H1 (cell line): ENCODE results near the gene SIK3. TPM values are rescaled to one million over a fixed set of nuclear protein-coding genes. Genes with fewer than 3 reads are reported as not detected.

Experiments used
- EP300 ChIP-seq, 2 experiments: IDR thresholded peaks; 1 replicate in 1 of 2; 2 replicates in 1 of 2; pipeline ENCODE4 v1.6.1; 2011 to 2012; ENCODE audit warnings: low read depth in 2 of 2, low read length in 2 of 2, mild to moderate bottlenecking in 2 of 2, borderline replicate concordance in 1 of 2, inconsistent platforms in 1 of 2, moderate library complexity in 1 of 2
- GABPA ChIP-seq: IDR thresholded peaks from 2 replicates; pipeline ENCODE4 v1.6.1; 2011; ENCODE audit warnings: mild to moderate bottlenecking, low read length, moderate library complexity, borderline replicate concordance; ENCODE audit not compliant: insufficient read depth
- KDM4A ChIP-seq: IDR thresholded peaks from one replicate; pipeline ENCODE4 v1.7.1; 2012; ENCODE audit warnings: low read depth, mild to moderate bottlenecking, moderate library complexity, low read length, inconsistent platforms; ENCODE audit not compliant: severe bottlenecking
- polyA plus RNA-seq, 7 experiments: library from polyadenylated mRNA; depleted of rRNA in 3 of 7; stranded (reverse) in 5 of 7; unstranded in 2 of 7; fragments of >200 nt in 5 of 7; fragments of 200-250 nt in 2 of 7; gene quantifications; 1 replicate in 5 of 7; 2 replicates in 1 of 7; 4 replicates in 1 of 7; pipeline versions ENCODE4 v1.2.1 to v1.2.3, GENCODE V29; 2011 to 2013; ENCODE audit warnings: missing spikeins in 2 of 7, mixed read lengths in 2 of 7
- total RNA-seq: library from RNA; stranded (reverse); fragmentation: NEBNext Ultra II Directional; extraction: Animal tissue kit (Norgen Biotek cat#: 25700); gene quantifications from 2 replicates; pipeline ENCODE4 v1.2.1, GENCODE V29; 2021
- TF ChIP-seq, protein P1 (sequence below): fragments of 300-600 bp; sonication (generic); IDR thresholded peaks from 2 replicates; pipeline ENCODE4 v1.7.1; 2012; ENCODE audit warnings: low read length, moderate library complexity, mild to moderate bottlenecking, inconsistent platforms; ENCODE audit not compliant: insufficient replicate concordance
- TF ChIP-seq, protein P2 (sequence below): IDR thresholded peaks from 2 replicates; pipeline ENCODE4 v1.6.1; 2011; ENCODE audit warnings: low read length, improper control_type of control experiment

The SIK3 gene
- total and polyA plus RNA-seq, 2 of the 8 experiments (the other 6 are each of a cell fraction or from before 2014, with no cell fraction given), result 19.9 to 32.1 TPM

DNA sequence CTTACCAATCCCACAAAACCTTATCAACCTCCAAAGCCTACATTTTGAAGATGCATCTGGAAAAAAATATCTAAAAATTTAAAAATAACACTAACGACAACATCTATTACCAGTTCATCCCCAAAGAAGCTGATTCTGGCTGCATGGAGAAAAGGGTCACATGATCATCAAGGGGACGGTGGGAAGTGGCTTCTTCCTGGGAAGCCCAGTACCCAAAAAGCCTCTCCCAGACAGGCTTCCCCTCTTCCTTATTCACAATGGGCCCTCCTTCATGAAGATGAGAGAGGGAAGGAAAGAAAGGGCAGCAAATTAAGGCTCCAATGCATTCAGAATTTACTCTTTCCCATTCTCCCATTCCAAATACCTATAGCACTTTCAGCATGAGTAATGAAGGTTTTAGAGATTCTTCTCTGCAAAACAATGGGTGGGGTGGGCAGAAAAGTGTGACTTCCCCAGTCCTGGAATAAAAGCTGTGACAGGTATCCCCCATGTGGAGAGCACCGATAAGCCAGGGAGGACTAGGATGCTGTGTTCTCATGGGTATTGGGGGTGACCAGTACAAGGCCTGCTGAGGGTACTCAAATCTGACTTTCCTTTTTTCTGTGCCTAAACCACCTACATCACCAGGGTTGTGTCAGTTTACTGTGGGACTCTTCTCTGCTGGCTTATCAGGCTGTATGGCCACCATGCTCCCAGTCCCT is 88.2 kb downstream of the SIK3 start (continued):
- TF ChIP-seq, protein P1, sequence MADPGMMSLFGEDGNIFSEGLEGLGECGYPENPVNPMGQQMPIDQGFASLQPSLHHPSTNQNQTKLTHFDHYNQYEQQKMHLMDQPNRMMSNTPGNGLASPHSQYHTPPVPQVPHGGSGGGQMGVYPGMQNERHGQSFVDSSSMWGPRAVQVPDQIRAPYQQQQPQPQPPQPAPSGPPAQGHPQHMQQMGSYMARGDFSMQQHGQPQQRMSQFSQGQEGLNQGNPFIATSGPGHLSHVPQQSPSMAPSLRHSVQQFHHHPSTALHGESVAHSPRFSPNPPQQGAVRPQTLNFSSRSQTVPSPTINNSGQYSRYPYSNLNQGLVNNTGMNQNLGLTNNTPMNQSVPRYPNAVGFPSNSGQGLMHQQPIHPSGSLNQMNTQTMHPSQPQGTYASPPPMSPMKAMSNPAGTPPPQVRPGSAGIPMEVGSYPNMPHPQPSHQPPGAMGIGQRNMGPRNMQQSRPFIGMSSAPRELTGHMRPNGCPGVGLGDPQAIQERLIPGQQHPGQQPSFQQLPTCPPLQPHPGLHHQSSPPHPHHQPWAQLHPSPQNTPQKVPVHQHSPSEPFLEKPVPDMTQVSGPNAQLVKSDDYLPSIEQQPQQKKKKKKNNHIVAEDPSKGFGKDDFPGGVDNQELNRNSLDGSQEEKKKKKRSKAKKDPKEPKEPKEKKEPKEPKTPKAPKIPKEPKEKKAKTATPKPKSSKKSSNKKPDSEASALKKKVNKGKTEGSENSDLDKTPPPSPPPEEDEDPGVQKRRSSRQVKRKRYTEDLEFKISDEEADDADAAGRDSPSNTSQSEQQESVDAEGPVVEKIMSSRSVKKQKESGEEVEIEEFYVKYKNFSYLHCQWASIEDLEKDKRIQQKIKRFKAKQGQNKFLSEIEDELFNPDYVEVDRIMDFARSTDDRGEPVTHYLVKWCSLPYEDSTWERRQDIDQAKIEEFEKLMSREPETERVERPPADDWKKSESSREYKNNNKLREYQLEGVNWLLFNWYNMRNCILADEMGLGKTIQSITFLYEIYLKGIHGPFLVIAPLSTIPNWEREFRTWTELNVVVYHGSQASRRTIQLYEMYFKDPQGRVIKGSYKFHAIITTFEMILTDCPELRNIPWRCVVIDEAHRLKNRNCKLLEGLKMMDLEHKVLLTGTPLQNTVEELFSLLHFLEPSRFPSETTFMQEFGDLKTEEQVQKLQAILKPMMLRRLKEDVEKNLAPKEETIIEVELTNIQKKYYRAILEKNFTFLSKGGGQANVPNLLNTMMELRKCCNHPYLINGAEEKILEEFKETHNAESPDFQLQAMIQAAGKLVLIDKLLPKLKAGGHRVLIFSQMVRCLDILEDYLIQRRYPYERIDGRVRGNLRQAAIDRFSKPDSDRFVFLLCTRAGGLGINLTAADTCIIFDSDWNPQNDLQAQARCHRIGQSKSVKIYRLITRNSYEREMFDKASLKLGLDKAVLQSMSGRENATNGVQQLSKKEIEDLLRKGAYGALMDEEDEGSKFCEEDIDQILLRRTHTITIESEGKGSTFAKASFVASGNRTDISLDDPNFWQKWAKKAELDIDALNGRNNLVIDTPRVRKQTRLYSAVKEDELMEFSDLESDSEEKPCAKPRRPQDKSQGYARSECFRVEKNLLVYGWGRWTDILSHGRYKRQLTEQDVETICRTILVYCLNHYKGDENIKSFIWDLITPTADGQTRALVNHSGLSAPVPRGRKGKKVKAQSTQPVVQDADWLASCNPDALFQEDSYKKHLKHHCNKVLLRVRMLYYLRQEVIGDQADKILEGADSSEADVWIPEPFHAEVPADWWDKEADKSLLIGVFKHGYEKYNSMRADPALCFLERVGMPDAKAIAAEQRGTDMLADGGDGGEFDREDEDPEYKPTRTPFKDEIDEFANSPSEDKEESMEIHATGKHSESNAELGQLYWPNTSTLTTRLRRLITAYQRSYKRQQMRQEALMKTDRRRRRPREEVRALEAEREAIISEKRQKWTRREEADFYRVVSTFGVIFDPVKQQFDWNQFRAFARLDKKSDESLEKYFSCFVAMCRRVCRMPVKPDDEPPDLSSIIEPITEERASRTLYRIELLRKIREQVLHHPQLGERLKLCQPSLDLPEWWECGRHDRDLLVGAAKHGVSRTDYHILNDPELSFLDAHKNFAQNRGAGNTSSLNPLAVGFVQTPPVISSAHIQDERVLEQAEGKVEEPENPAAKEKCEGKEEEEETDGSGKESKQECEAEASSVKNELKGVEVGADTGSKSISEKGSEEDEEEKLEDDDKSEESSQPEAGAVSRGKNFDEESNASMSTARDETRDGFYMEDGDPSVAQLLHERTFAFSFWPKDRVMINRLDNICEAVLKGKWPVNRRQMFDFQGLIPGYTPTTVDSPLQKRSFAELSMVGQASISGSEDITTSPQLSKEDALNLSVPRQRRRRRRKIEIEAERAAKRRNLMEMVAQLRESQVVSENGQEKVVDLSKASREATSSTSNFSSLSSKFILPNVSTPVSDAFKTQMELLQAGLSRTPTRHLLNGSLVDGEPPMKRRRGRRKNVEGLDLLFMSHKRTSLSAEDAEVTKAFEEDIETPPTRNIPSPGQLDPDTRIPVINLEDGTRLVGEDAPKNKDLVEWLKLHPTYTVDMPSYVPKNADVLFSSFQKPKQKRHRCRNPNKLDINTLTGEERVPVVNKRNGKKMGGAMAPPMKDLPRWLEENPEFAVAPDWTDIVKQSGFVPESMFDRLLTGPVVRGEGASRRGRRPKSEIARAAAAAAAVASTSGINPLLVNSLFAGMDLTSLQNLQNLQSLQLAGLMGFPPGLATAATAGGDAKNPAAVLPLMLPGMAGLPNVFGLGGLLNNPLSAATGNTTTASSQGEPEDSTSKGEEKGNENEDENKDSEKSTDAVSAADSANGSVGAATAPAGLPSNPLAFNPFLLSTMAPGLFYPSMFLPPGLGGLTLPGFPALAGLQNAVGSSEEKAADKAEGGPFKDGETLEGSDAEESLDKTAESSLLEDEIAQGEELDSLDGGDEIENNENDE, result no peak
- TF ChIP-seq KDM4A (no peak), GABPA (no peak), EP300 (IDR thresholded peaks at IDR 0.05; ENCODE audit: borderline replicate concordance in 1 of 2, low read depth in 2 of 2, low read length in 2 of 2) (peak in 1 of 2 experiments; percentile 67; a peak in 1 of 3 replicates)
- TF ChIP-seq, protein P2, sequence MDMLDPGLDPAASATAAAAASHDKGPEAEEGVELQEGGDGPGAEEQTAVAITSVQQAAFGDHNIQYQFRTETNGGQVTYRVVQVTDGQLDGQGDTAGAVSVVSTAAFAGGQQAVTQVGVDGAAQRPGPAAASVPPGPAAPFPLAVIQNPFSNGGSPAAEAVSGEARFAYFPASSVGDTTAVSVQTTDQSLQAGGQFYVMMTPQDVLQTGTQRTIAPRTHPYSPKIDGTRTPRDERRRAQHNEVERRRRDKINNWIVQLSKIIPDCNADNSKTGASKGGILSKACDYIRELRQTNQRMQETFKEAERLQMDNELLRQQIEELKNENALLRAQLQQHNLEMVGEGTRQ, result peak; percentile 55; the same call in 1 of the 2 replicates
